Peyer's patch (tissue), 4 donors: ENCODE results near the gene RMND1.

Source experiments
- POLR2A ChIP-seq, 2 donors: fragments of 450-650 bp; IDR thresholded peaks; one replicate each; pipeline ENCODE4 v1.5.1; 2017; ENCODE audit warnings: antibody characterized with exemption in 2 of 2, mild to moderate bottlenecking in 2 of 2, moderate library complexity in 2 of 2
- TF ChIP-seq, protein P1 (sequence below), 6 experiments: fragments of 450-650 bp in 4 of 6; fragments of 200-600 bp in 2 of 6; sonication (generic) in 1 of 6; IDR thresholded peaks; one replicate each; pipeline ENCODE4 v1.5.1; 2017 to 2019; ENCODE audit warnings: antibody characterized with exemption in 6 of 6, mild to moderate bottlenecking in 3 of 6, moderate library complexity in 1 of 6

DNA sequence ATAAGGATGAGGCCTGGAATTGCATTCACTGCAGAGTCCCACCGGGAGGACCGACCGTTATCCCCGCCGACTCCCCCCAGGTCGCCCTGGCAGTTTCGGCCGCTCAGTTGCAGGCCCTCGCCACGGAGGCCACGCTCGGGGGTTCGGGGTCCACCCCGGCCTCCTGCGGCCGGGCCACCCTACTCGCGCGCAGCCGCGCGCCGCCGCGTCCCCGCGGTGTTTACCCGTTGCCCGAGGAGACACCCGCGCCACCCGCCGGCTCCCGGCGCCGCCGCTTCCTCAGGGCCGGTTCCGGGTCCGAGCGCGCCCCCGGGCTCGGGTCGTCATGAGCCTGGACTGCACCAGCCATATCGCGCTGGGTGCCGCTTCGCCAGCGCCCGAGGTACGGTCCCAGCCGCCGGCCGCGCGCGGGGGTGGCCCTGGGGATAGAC is 41.9 kb upstream of the RMND1 start, which contains the start of gene CCDC170:
- TF ChIP-seq, protein P1, sequence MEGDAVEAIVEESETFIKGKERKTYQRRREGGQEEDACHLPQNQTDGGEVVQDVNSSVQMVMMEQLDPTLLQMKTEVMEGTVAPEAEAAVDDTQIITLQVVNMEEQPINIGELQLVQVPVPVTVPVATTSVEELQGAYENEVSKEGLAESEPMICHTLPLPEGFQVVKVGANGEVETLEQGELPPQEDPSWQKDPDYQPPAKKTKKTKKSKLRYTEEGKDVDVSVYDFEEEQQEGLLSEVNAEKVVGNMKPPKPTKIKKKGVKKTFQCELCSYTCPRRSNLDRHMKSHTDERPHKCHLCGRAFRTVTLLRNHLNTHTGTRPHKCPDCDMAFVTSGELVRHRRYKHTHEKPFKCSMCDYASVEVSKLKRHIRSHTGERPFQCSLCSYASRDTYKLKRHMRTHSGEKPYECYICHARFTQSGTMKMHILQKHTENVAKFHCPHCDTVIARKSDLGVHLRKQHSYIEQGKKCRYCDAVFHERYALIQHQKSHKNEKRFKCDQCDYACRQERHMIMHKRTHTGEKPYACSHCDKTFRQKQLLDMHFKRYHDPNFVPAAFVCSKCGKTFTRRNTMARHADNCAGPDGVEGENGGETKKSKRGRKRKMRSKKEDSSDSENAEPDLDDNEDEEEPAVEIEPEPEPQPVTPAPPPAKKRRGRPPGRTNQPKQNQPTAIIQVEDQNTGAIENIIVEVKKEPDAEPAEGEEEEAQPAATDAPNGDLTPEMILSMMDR (IDR thresholded peaks at IDR 0.05), result no peak
- TF ChIP-seq POLR2A (IDR thresholded peaks at IDR 0.05), result no peak
